Neural cell (in vitro differentiated cells): Measurements from ENCODE around the gene OAF. TPM values are rescaled to one million over a fixed set of nuclear protein-coding genes. Genes with fewer than 3 reads are reported as not detected.

ENCODE experiments used
- H2AFZ ChIP-seq: fragments of 200-600, 300-800 bp; sonication (generic), shearing (Covaris generic); 2 replicates; pipeline ENCODE4 v1.6.0; 2014; ENCODE audit warnings: low read depth, mild to moderate bottlenecking, antibody characterized with exemption, low read length, moderate library complexity
- H3F3A ChIP-seq: fragments of 200-600 bp; shearing (Covaris generic); 2 replicates; pipeline ENCODE4 v1.6.1; 2016; ENCODE audit warnings: mild to moderate bottlenecking, moderate library complexity, mixed read lengths, antibody characterized with exemption, low read length; ENCODE audit not compliant: insufficient read depth, poor library complexity, severe bottlenecking
- H3K27ac ChIP-seq: fragments of 200-600, 300-800 bp; sonication (generic), shearing (Covaris generic); 2 replicates; pipeline ENCODE4 v1.5.1; 2014; ENCODE audit warnings: mild to moderate bottlenecking, low read length, moderate library complexity
- H3K27me3 ChIP-seq: fragments of 300-800, 200-600 bp; sonication (generic), shearing (Covaris generic); 2 replicates; pipeline ENCODE4 v1.6.0; 2014; ENCODE audit warnings: mild to moderate bottlenecking, low read depth, low read length, moderate library complexity; ENCODE audit not compliant: insufficient read depth
- H3K36me3 ChIP-seq: fragments of 300-800, 200-600 bp; sonication (generic), shearing (Covaris generic); 2 replicates; pipeline ENCODE4 v1.5.1; 2014; ENCODE audit warnings: mild to moderate bottlenecking, antibody characterized with exemption, low read length, moderate library complexity; ENCODE audit not compliant: insufficient read depth
- H3K4me2 ChIP-seq: fragments of 300-800, 200-600 bp; sonication (generic), shearing (Covaris generic); 2 replicates; pipeline ENCODE4 v1.6.0; 2014; ENCODE audit warnings: mild to moderate bottlenecking, low read length
- H3K4me3 ChIP-seq: fragments of 300-800, 200-600 bp; sonication (generic), shearing (Covaris generic); 2 replicates; pipeline ENCODE4 v1.5.1; 2014; ENCODE audit warnings: mild to moderate bottlenecking, low read length, moderate library complexity
- H3K79me2 ChIP-seq: fragments of 200-600 bp; shearing (Covaris generic); replicated peaks from 2 replicates; pipeline ENCODE4 v1.6.0; 2014; ENCODE audit warnings: mild to moderate bottlenecking, low read length, moderate library complexity; ENCODE audit not compliant: insufficient read depth
- H3K9ac ChIP-seq: fragments of 300-800, 200-600 bp; sonication (generic), shearing (Covaris generic); 2 replicates; pipeline ENCODE4 v1.6.1; 2016; ENCODE audit warnings: mild to moderate bottlenecking, low read length, mixed read lengths
- H3K9me2 ChIP-seq: fragments of 200-600 bp; shearing (Covaris generic); 2 replicates; pipeline ENCODE4 v1.6.1; 2016; ENCODE audit warnings: mild to moderate bottlenecking, low read length, mixed read lengths; ENCODE audit not compliant: insufficient read depth
- H3K9me3 ChIP-seq: fragments of 200-600, 300-800 bp; sonication (generic), shearing (Covaris generic); 2 replicates; pipeline ENCODE4 v1.6.1; 2016; ENCODE audit warnings: mild to moderate bottlenecking, mixed run types, low read length, moderate library complexity, mixed read lengths
- H4K20me1 ChIP-seq: fragments of 200-600 bp; shearing (Covaris generic); 2 replicates; pipeline ENCODE4 v1.6.1; 2016; ENCODE audit warnings: mild to moderate bottlenecking, mixed run types; ENCODE audit not compliant: insufficient read depth
- CTCF ChIP-seq: fragments of 450-650 bp; IDR thresholded peaks from 2 replicates; pipeline ENCODE4 v1.5.1; 2014; ENCODE audit warnings: antibody characterized with exemption, mild to moderate bottlenecking, moderate library complexity; ENCODE audit not compliant: poor library complexity, severe bottlenecking
- EP300 ChIP-seq: fragments of 450-650 bp; conservative IDR thresholded peaks from 2 replicates; pipeline ENCODE4 v1.6.1; 2014; ENCODE audit warnings: antibody characterized with exemption, mild to moderate bottlenecking, moderate library complexity; ENCODE audit not compliant: poor library complexity, severe bottlenecking
- EZH2 ChIP-seq: fragments of 200-600, 300-800 bp; shearing (Covaris generic), sonication (generic); IDR thresholded peaks from 2 replicates; pipeline ENCODE4 v1.6.1; 2014; ENCODE audit warnings: antibody characterized with exemption, low read length, borderline replicate concordance, mild to moderate bottlenecking; ENCODE audit not compliant: insufficient read depth, poor library complexity, severe bottlenecking
- MXI1 ChIP-seq: fragments of 450-650 bp; conservative IDR thresholded peaks from 2 replicates; pipeline ENCODE4 v1.6.1; 2014; ENCODE audit warnings: antibody characterized with exemption, mild to moderate bottlenecking; ENCODE audit not compliant: poor library complexity, severe bottlenecking
- POLR2AphosphoS5 ChIP-seq: IDR thresholded peaks from 2 replicates; pipeline ENCODE4 v1.6.1; 2012
- RAD21 ChIP-seq: fragments of 450-650 bp; conservative IDR thresholded peaks from 2 replicates; pipeline ENCODE4 v1.6.1; 2014; ENCODE audit warnings: antibody characterized with exemption, mild to moderate bottlenecking, moderate library complexity
- REST ChIP-seq: IDR thresholded peaks from 2 replicates; pipeline ENCODE4 v1.6.1; 2012; ENCODE audit warnings: borderline replicate concordance
- SMC3 ChIP-seq: fragments of 450-650 bp; conservative IDR thresholded peaks from 2 replicates; pipeline ENCODE4 v1.6.1; 2014; ENCODE audit warnings: antibody characterized with exemption, mild to moderate bottlenecking, moderate library complexity; ENCODE audit not compliant: poor library complexity
- TAF1 ChIP-seq: IDR thresholded peaks from 2 replicates; pipeline ENCODE4 v1.6.1; 2012; ENCODE audit warnings: low read depth
- polyA plus RNA-seq: library from polyadenylated mRNA; depleted of rRNA; stranded (reverse); fragments of >200 nt; gene quantifications from 2 replicates; pipeline ENCODE4 v1.2.3, GENCODE V29; 2014

Gene OAF
- polyA plus RNA-seq, 1 donor from 2014 or later: 0.97 TPM

GRCh38 chr11:120226714-120227113 is 15.9 kb downstream of the OAF start:
- no peaks in the 10 kb centered on the region for H3K79me2 ChIP-seq
- H3K9ac ChIP-seq: no peak overlapping the region
- no peak overlapping the region for H2AFZ ChIP-seq
- H3K27me3 ChIP-seq: no peaks in the 10 kb centered on the region
- H3K9me2 ChIP-seq: no peaks in the 10 kb centered on the region
- H3F3A ChIP-seq: no peaks in the 10 kb centered on the region
- H3K4me3 ChIP-seq: no peak overlapping the region
- H3K9me3 ChIP-seq: no peaks in the 10 kb centered on the region
- H3K27ac ChIP-seq: no peak overlapping the region
- TF ChIP-seq EP300: no peak
- H3K4me2 ChIP-seq: no peak overlapping the region
- H4K20me1 ChIP-seq: no peaks in the 10 kb centered on the region
- H3K36me3 ChIP-seq: no peaks in the 10 kb centered on the region

- Histone ChIP-seq H3F3A (no peaks in the 10 kb centered on the region), H3K4me2 (no peak overlapping the region), H3K9me3 (no peaks in the 10 kb centered on the region), H3K9me2 (no peaks in the 10 kb centered on the region), H4K20me1 (no peaks in the 10 kb centered on the region), H2AFZ (no peak overlapping the region), H3K79me2 (no peaks in the 10 kb centered on the region), H3K36me3 (no peaks in the 10 kb centered on the region), H3K27ac (no peak overlapping the region), H3K9ac (no peak overlapping the region), H3K4me3 (no peak overlapping the region), H3K27me3 (no peaks in the 10 kb centered on the region)
- TF ChIP-seq CTCF (no peak), EZH2 (no peak), REST (no peak), MXI1 (no peak), RAD21 (no peak), POLR2AphosphoS5 (no peak), TAF1 (no peak), SMC3 (no peak), EP300 (no peak)
Observed at GRCh38 chr11:120227228-120227852, 16.5 kb downstream of the OAF start.
